OCI-LY1 (cell line): ENCODE measurements around the gene HRAS.

Experiments used
- H2AFZ ChIP-seq: fragments of 200-600 bp; sonication (generic), shearing (Covaris generic); 2 replicates; pipeline ENCODE4 v1.6.0; 2014; ENCODE audit warnings: antibody characterized with exemption, mild to moderate bottlenecking, low read length
- H3F3A ChIP-seq: fragments of 200-600 bp; sonication (generic), shearing (Covaris generic); 2 replicates; pipeline ENCODE4 v1.6.0; 2014; ENCODE audit warnings: mild to moderate bottlenecking, antibody characterized with exemption, low read length, moderate library complexity; ENCODE audit not compliant: insufficient read depth
- H3K27ac ChIP-seq: fragments of 200-600 bp; sonication (generic); 2 replicates; pipeline ENCODE4 v1.5.1; 2014; ENCODE audit warnings: low read length, mixed run types, mild to moderate bottlenecking, low read depth; ENCODE audit not compliant: poor library complexity, severe bottlenecking
- H3K27me3 ChIP-seq: fragments of 200-600 bp; sonication (generic); 2 replicates; pipeline ENCODE4 v1.6.0; 2014; ENCODE audit warnings: antibody characterized with exemption, mild to moderate bottlenecking, low read length, moderate library complexity; ENCODE audit not compliant: insufficient read depth
- H3K36me3 ChIP-seq: fragments of 200-600 bp; sonication (generic); 2 replicates; pipeline ENCODE4 v1.6.1; 2014; ENCODE audit warnings: mild to moderate bottlenecking, antibody characterized with exemption, low read length, moderate library complexity, mixed read lengths; ENCODE audit not compliant: insufficient read depth
- H3K4me1 ChIP-seq: fragments of 200-600 bp; sonication (generic); 2 replicates; pipeline ENCODE4 v1.5.1; 2014; ENCODE audit warnings: mild to moderate bottlenecking, low read length, moderate library complexity; ENCODE audit not compliant: insufficient read depth, severe bottlenecking
- H3K4me2 ChIP-seq: fragments of 200-600 bp; sonication (generic), shearing (Covaris generic); 2 replicates; pipeline ENCODE4 v1.6.1; 2014; ENCODE audit warnings: low read length
- H3K4me3 ChIP-seq: fragments of 200-600 bp; sonication (generic); 2 replicates; pipeline ENCODE4 v1.5.1; 2014; ENCODE audit warnings: low read length, low read depth, mild to moderate bottlenecking, mixed read lengths; ENCODE audit not compliant: poor library complexity, severe bottlenecking
- H3K79me2 ChIP-seq: fragments of 200-600 bp; shearing (Covaris generic); 2 replicates; pipeline ENCODE4 v1.6.1; 2016; ENCODE audit warnings: mixed run types, low read length, mixed read lengths; ENCODE audit not compliant: insufficient read depth
- H3K9ac ChIP-seq: fragments of 200-600 bp; sonication (generic), shearing (Covaris generic); 2 replicates; pipeline ENCODE4 v1.6.1; 2014; ENCODE audit warnings: mild to moderate bottlenecking, low read length, mixed read lengths
- H3K9me2 ChIP-seq: fragments of 200-600 bp; sonication (generic), shearing (Covaris generic); 2 replicates; pipeline ENCODE4 v1.6.1; 2014; ENCODE audit warnings: low read depth, mild to moderate bottlenecking, low read length, mixed read lengths
- H3K9me3 ChIP-seq: fragments of 200-600 bp; shearing (Covaris generic); 2 replicates; pipeline ENCODE4 v1.6.1; 2014; ENCODE audit warnings: low read length, mixed read lengths
- H4K20me1 ChIP-seq: fragments of 200-600 bp; sonication (generic), shearing (Covaris generic); 2 replicates; pipeline ENCODE4 v1.6.0; 2016; ENCODE audit warnings: mild to moderate bottlenecking, low read length; ENCODE audit not compliant: insufficient read depth
- CTCF ChIP-seq: fragments of 200-600 bp; sonication (generic), shearing (Covaris generic); IDR thresholded peaks from 2 replicates; pipeline ENCODE4 v1.5.1; 2017; ENCODE audit warnings: mild to moderate bottlenecking, antibody characterized with exemption, low read length, moderate library complexity, mixed read lengths
- EZH2 ChIP-seq: fragments of 200-600 bp; sonication (generic), shearing (Covaris generic); IDR thresholded peaks from 2 replicates; pipeline ENCODE4 v1.8.0; 2017; ENCODE audit warnings: borderline replicate concordance, mixed run types, mild to moderate bottlenecking, antibody characterized with exemption, low read length, moderate library complexity, mixed read lengths

Gene HRAS

GRCh38 chr11:506238-506994 is 29.0 kb downstream of the HRAS start:
- H3K4me1 ChIP-seq, result peaks cover 32% of the 10 kb centered on the region
- peak overlapping the region; percentile 96 for H3K9ac ChIP-seq
- H3K9me3 ChIP-seq, result no peaks in the 10 kb centered on the region
- peak overlapping the region; percentile 81 for H3K27ac ChIP-seq
- peak overlapping the region; percentile 84 for H3K4me3 ChIP-seq
- H3K79me2 ChIP-seq, result 0 out of 2 replicates have a peak, but pooled peaks cover 9% of the 10 kb centered on the region
- TF ChIP-seq CTCF, result no peak
- TF ChIP-seq EZH2, result no peak
- H3K9me2 ChIP-seq, result no peaks in the 10 kb centered on the region
- H3K4me2 ChIP-seq, result peak overlapping the region; percentile 77
- H3K36me3 ChIP-seq, result peaks cover 22% of the 10 kb centered on the region; the same call in 1 of the 2 replicates
- no peaks in the 10 kb centered on the region for H3K27me3 ChIP-seq
- no peaks in the 10 kb centered on the region for H3F3A ChIP-seq
- H4K20me1 ChIP-seq, result no peaks in the 10 kb centered on the region
- H2AFZ ChIP-seq, result no peak overlapping the region

GRCh38 chr11:504994-505344 is 30.4 kb downstream of the HRAS start:
- Histone ChIP-seq H3F3A (no peaks in the 10 kb centered on the region), H3K4me2 (peak overlapping the region; percentile 77), H3K9me2 (no peaks in the 10 kb centered on the region), H3K27me3 (no peaks in the 10 kb centered on the region), H3K4me1 (peaks cover 30% of the 10 kb centered on the region), H3K9ac (peak overlapping the region; percentile 96; the same call in 1 of the 2 replicates), H3K36me3 (peaks cover 31% of the 10 kb centered on the region), H3K27ac (no peak overlapping the region), H3K79me2 (0 out of 2 replicates have a peak, but pooled peaks cover 9% of the 10 kb centered on the region), H4K20me1 (no peaks in the 10 kb centered on the region), H2AFZ (no peak overlapping the region), H3K4me3 (peak overlapping the region; percentile 84), H3K9me3 (no peaks in the 10 kb centered on the region)
- TF ChIP-seq EZH2 (no peak), CTCF (no peak)

GRCh38 chr11:504053-504993 is 31.1 kb downstream of the HRAS start:
- Histone ChIP-seq H3K4me1 (peaks cover 30% of the 10 kb centered on the region), H3K27ac (no peak overlapping the region), H3K9ac (peak overlapping the region; percentile 15; the same call in 1 of the 2 replicates), H4K20me1 (no peaks in the 10 kb centered on the region), H3K4me2 (peak overlapping the region; percentile 77), H3K9me3 (no peaks in the 10 kb centered on the region), H3K79me2 (0 out of 2 replicates have a peak, but pooled peaks cover 9% of the 10 kb centered on the region), H3F3A (no peaks in the 10 kb centered on the region), H3K36me3 (peaks cover 34% of the 10 kb centered on the region), H2AFZ (no peak overlapping the region), H3K9me2 (no peaks in the 10 kb centered on the region), H3K4me3 (peak overlapping the region; percentile 84), H3K27me3 (no peaks in the 10 kb centered on the region)
- TF ChIP-seq EZH2 (no peak), CTCF (no peak)
